HepG2 (cell line): ENCODE data around the gene STUB1. TPM values are rescaled to one million over a fixed set of nuclear protein-coding genes. Genes with fewer than 3 reads are reported as not detected.

Experiments used
- FOXK1 ChIP-seq: sonication (generic); formaldehyde crosslinking; IDR thresholded peaks from 2 replicates; pipeline ENCODE4 v1.4.0; 2020; ENCODE audit warnings: low read depth, missing genetic modification reagents, borderline replicate concordance
- GPN1 ChIP-seq: sonication (generic); formaldehyde crosslinking; IDR thresholded peaks from 2 replicates; pipeline ENCODE4 v1.5.1; 2020; ENCODE audit warnings: missing genetic modification reagents, borderline replicate concordance
- HDAC2 ChIP-seq: sonication (generic); formaldehyde crosslinking; IDR thresholded peaks from 2 replicates; pipeline ENCODE4 v1.4.0; 2020; ENCODE audit warnings: missing genetic modification reagents
- HNF4G ChIP-seq, 2 experiments: sonication (generic) in 1 of 2; formaldehyde crosslinking in 1 of 2; IDR thresholded peaks; 2 replicates each; pipeline versions ENCODE4 v1.4.0 to v1.6.1; 2011 to 2020; ENCODE audit warnings: borderline replicate concordance in 2 of 2, low read depth in 2 of 2, mild to moderate bottlenecking in 2 of 2, low read length in 1 of 2, missing genetic modification reagents in 1 of 2, moderate library complexity in 1 of 2
- KDM6A ChIP-seq: IDR thresholded peaks from 2 replicates; pipeline ENCODE4 v1.6.1; 2016; ENCODE audit warnings: low read depth
- MBD4 ChIP-seq: IDR thresholded peaks from 2 replicates; pipeline ENCODE4 v1.6.1; 2012; ENCODE audit warnings: low read length, inconsistent platforms, borderline replicate concordance
- MIER2 ChIP-seq: IDR thresholded peaks from 2 replicates; pipeline ENCODE4 v1.6.1; 2016; ENCODE audit warnings: missing biosample characterization, missing genetic modification reagents
- MTA1 ChIP-seq: sonication (generic); formaldehyde crosslinking; IDR thresholded peaks from 2 replicates; pipeline ENCODE4 v1.4.0; 2020; ENCODE audit warnings: missing genetic modification reagents, mild to moderate bottlenecking, borderline replicate concordance
- NCOA5 ChIP-seq: sonication (generic); formaldehyde crosslinking; IDR thresholded peaks from 2 replicates; pipeline ENCODE4 v1.4.0; 2020; ENCODE audit warnings: missing genetic modification reagents
- PHF21A ChIP-seq: sonication (generic); formaldehyde crosslinking; IDR thresholded peaks from 2 replicates; pipeline ENCODE4 v1.5.0; 2020; ENCODE audit warnings: mild to moderate bottlenecking, missing genetic modification reagents
- SRSF9 ChIP-seq: fragments of 200-400 bp; formaldehyde crosslinking; IDR thresholded peaks from 2 replicates; pipeline ENCODE4 v1.6.1; 2018; ENCODE audit warnings: borderline replicate concordance, mild to moderate bottlenecking, low read depth, low read length; ENCODE audit not compliant: insufficient read depth, poor library complexity, severe bottlenecking
- TARDBP ChIP-seq: sonication (generic); formaldehyde crosslinking; IDR thresholded peaks from 2 replicates; pipeline ENCODE4 v1.8.0; 2022; ENCODE audit warnings: mild to moderate bottlenecking, missing genetic modification reagents
- THYN1 ChIP-seq: sonication (generic); formaldehyde crosslinking; IDR thresholded peaks from 2 replicates; pipeline ENCODE4 v1.8.1; 2023; ENCODE audit warnings: low read depth, mild to moderate bottlenecking, moderate library complexity, missing genetic modification reagents, borderline replicate concordance
- U2AF2 ChIP-seq: fragments of 200-400 bp; formaldehyde crosslinking; IDR thresholded peaks from 2 replicates; pipeline ENCODE4 v1.6.1; 2017; ENCODE audit warnings: low read depth, mild to moderate bottlenecking, low read length
- ZFP36L1 ChIP-seq: sonication (generic); formaldehyde crosslinking; IDR thresholded peaks from 2 replicates; pipeline ENCODE4 v1.8.0; 2022; ENCODE audit warnings: mild to moderate bottlenecking, missing genetic modification reagents, moderate library complexity
- ZFYVE20 ChIP-seq: sonication (generic); formaldehyde crosslinking; IDR thresholded peaks from 2 replicates; pipeline ENCODE4 v1.8.0; 2023; ENCODE audit warnings: low read depth, mild to moderate bottlenecking, moderate library complexity, missing genetic modification reagents, borderline replicate concordance
- ZNF160 ChIP-seq: sonication (generic); formaldehyde crosslinking; IDR thresholded peaks from 2 replicates; pipeline ENCODE4 v1.8.0; 2022; ENCODE audit warnings: mild to moderate bottlenecking, inconsistent platforms, missing genetic modification reagents
- ZNF577 ChIP-seq: sonication (generic); formaldehyde crosslinking; IDR thresholded peaks from 2 replicates; pipeline ENCODE4 v1.4.0; 2020; ENCODE audit warnings: mild to moderate bottlenecking, low read depth, missing genetic modification reagents, borderline replicate concordance
- ZNF781 ChIP-seq: sonication (generic); formaldehyde crosslinking; IDR thresholded peaks from 2 replicates; pipeline ENCODE4 v1.5.1; 2020; ENCODE audit warnings: borderline replicate concordance, mild to moderate bottlenecking, missing genetic modification reagents; ENCODE audit errors: not compliant biosample characterization
- ZSCAN12 ChIP-seq: sonication (generic); formaldehyde crosslinking; IDR thresholded peaks from 2 replicates; pipeline ENCODE4 v1.9.0; 2021; ENCODE audit warnings: mild to moderate bottlenecking, missing genetic modification reagents
- polyA plus RNA-seq, 8 experiments: library from polyadenylated mRNA; depleted of rRNA in 3 of 8; stranded (reverse) in 7 of 8; unstranded in 1 of 8; fragments of >200 nt; fragmentation: Illumina TruSeq in 4 of 8; extraction: Trizol in 4 of 8; gene quantifications; 2 replicates each; pipeline versions ENCODE4 v1.2.1 to v1.2.3, GENCODE V29; 2011 to 2016; ENCODE audit warnings: low read depth in 4 of 8, missing spikeins in 1 of 8, mixed read lengths in 1 of 8; ENCODE audit not compliant: insufficient read depth in 1 of 8
- total RNA-seq, 5 experiments: library from RNA; depleted of rRNA; stranded (reverse); fragments of >200 nt; fragmentation: Illumina TruSeq; extraction: Trizol; gene quantifications; 2 replicates each; pipeline ENCODE4 v1.2.3, GENCODE V29; 2016; ENCODE audit warnings: low read depth in 1 of 5
- TF ChIP-seq, protein P1 (sequence below): sonication (generic); formaldehyde crosslinking; conservative IDR thresholded peaks from 2 replicates; pipeline ENCODE4 v1.8.0; 2022; ENCODE audit warnings: missing genetic modification reagents
- TF ChIP-seq, protein P2 (sequence below): sonication (generic); formaldehyde crosslinking; IDR thresholded peaks from 2 replicates; pipeline ENCODE4 v1.5.1; 2020; ENCODE audit warnings: mild to moderate bottlenecking, moderate library complexity, missing genetic modification reagents
- TF ChIP-seq, protein P3 (sequence below): IDR thresholded peaks from 2 replicates; pipeline ENCODE4 v1.6.1; 2016
- TF ChIP-seq, protein P4 (sequence below): sonication (generic); formaldehyde crosslinking; IDR thresholded peaks from 2 replicates; pipeline ENCODE4 v1.4.0; 2020; ENCODE audit warnings: missing genetic modification reagents

STUB1 gene
- total and polyA plus RNA-seq, 2 of the 13 experiments (the other 11 are each of a cell fraction or from before 2014, with no cell fraction given), result 52.9 to 78.2 TPM

DNA sequence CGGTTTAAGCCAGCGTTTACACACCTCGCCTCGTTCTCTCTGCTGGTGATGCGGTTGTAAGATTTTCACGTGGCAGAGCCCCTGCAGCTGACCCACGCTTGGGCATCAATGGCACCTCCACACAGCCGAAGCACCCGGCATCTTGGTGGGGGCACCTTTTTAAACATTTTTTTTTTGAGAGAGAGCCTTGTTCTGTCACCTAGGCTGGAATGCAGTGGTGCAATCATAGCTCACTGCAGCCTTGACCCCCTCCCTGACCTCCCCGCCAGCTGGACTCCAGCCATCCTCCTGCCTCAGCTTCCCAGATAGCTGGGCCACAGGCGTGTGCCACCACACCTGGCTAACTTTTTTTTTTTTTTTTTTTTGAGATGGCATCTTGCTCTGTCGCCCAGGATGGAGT lies 26.2 kb upstream of the STUB1 start (continued):
- TF ChIP-seq HNF4G (IDR thresholded peaks at IDR 0.05; ENCODE audit: borderline replicate concordance, low read depth, low read length) (no peak), HNF4G (CRISPR knock-in tag; IDR thresholded peaks at IDR 0.05; ENCODE audit: borderline replicate concordance, low read depth) (no peak), ZFP36L1 (no peak), ZNF160 (no peak), ZFYVE20 (CRISPR knock-in tag) (no peak), ZSCAN12 (CRISPR knock-in tag) (no peak), HDAC2 (CRISPR knock-in tag) (0 out of 2 replicates have a peak, but pooled peaks have one; percentile 29), PHF21A (no peak), ZNF577 (no peak), SRSF9 (no peak), NCOA5 (CRISPR knock-in tag) (no peak), U2AF2 (no peak), MTA1 (CRISPR knock-in tag) (no peak), GPN1 (CRISPR knock-in tag) (no peak), ZNF781 (CRISPR knock-in tag) (no peak), KDM6A (CRISPR knock-in tag) (no peak), THYN1 (CRISPR knock-in tag) (no peak), MBD4 (no peak), TARDBP (CRISPR knock-in tag) (no peak), FOXK1 (no peak), MIER2 (CRISPR knock-in tag) (no peak)
- TF ChIP-seq, protein P1, sequence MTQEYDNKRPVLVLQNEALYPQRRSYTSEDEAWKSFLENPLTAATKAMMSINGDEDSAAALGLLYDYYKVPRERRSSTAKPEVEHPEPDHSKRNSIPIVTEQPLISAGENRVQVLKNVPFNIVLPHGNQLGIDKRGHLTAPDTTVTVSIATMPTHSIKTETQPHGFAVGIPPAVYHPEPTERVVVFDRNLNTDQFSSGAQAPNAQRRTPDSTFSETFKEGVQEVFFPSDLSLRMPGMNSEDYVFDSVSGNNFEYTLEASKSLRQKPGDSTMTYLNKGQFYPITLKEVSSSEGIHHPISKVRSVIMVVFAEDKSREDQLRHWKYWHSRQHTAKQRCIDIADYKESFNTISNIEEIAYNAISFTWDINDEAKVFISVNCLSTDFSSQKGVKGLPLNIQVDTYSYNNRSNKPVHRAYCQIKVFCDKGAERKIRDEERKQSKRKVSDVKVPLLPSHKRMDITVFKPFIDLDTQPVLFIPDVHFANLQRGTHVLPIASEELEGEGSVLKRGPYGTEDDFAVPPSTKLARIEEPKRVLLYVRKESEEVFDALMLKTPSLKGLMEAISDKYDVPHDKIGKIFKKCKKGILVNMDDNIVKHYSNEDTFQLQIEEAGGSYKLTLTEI (CRISPR knock-in tag), result no peak
- TF ChIP-seq, protein P2, sequence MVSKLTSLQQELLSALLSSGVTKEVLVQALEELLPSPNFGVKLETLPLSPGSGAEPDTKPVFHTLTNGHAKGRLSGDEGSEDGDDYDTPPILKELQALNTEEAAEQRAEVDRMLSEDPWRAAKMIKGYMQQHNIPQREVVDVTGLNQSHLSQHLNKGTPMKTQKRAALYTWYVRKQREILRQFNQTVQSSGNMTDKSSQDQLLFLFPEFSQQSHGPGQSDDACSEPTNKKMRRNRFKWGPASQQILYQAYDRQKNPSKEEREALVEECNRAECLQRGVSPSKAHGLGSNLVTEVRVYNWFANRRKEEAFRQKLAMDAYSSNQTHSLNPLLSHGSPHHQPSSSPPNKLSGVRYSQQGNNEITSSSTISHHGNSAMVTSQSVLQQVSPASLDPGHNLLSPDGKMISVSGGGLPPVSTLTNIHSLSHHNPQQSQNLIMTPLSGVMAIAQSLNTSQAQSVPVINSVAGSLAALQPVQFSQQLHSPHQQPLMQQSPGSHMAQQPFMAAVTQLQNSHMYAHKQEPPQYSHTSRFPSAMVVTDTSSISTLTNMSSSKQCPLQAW, result no peak
- TF ChIP-seq, protein P3, sequence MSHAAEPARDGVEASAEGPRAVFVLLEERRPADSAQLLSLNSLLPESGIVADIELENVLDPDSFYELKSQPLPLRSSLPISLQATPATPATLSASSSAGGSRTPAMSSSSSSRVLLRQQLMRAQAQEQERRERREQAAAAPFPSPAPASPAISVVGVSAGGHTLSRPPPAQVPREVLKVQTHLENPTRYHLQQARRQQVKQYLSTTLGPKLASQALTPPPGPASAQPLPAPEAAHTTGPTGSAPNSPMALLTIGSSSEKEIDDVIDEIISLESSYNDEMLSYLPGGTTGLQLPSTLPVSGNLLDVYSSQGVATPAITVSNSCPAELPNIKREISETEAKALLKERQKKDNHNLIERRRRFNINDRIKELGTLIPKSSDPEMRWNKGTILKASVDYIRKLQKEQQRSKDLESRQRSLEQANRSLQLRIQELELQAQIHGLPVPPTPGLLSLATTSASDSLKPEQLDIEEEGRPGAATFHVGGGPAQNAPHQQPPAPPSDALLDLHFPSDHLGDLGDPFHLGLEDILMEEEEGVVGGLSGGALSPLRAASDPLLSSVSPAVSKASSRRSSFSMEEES (CRISPR knock-in tag), result no peak
- TF ChIP-seq, protein P4, sequence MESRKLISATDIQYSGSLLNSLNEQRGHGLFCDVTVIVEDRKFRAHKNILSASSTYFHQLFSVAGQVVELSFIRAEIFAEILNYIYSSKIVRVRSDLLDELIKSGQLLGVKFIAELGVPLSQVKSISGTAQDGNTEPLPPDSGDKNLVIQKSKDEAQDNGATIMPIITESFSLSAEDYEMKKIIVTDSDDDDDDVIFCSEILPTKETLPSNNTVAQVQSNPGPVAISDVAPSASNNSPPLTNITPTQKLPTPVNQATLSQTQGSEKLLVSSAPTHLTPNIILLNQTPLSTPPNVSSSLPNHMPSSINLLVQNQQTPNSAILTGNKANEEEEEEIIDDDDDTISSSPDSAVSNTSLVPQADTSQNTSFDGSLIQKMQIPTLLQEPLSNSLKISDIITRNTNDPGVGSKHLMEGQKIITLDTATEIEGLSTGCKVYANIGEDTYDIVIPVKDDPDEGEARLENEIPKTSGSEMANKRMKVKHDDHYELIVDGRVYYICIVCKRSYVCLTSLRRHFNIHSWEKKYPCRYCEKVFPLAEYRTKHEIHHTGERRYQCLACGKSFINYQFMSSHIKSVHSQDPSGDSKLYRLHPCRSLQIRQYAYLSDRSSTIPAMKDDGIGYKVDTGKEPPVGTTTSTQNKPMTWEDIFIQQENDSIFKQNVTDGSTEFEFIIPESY (CRISPR knock-in tag), result peak; percentile 71
